Neuronal stem cell (in vitro differentiated cells): ENCODE data around the gene CCN5.

Source experiments
- DNase-seq: peaks from one replicate; pipeline ENCODE4 v3.0.0-alpha.2; 2013; ENCODE audit warnings: low spot score
- H2AFZ ChIP-seq: one replicate; pipeline ENCODE4 v1.6.1; 2013; ENCODE audit warnings: mild to moderate bottlenecking, low read length, inconsistent platforms
- H2AK5ac ChIP-seq: 2 replicates; pipeline ENCODE4 v1.6.1; 2013; ENCODE audit warnings: low read depth, mild to moderate bottlenecking, inconsistent platforms, low read length, moderate library complexity, mixed read lengths
- H2BK120ac ChIP-seq: 2 replicates; pipeline ENCODE4 v1.6.1; 2013; ENCODE audit warnings: low read depth, mild to moderate bottlenecking, inconsistent platforms, low read length, moderate library complexity, mixed read lengths
- H2BK12ac ChIP-seq: one replicate; pipeline ENCODE4 v1.6.1; 2013; ENCODE audit warnings: low read length, inconsistent platforms
- H2BK15ac ChIP-seq: 2 replicates; pipeline ENCODE4 v1.6.1; 2013; ENCODE audit warnings: mild to moderate bottlenecking, low read length, inconsistent platforms, mixed read lengths
- H2BK5ac ChIP-seq: one replicate; pipeline ENCODE4 v1.6.1; 2013; ENCODE audit warnings: inconsistent platforms, mild to moderate bottlenecking, low read length, moderate library complexity
- H3K14ac ChIP-seq: one replicate; pipeline ENCODE4 v1.6.1; 2013; ENCODE audit warnings: low read length, inconsistent platforms
- H3K18ac ChIP-seq: 2 replicates; pipeline ENCODE4 v1.6.1; 2013; ENCODE audit warnings: low read length, inconsistent platforms
- H3K23ac ChIP-seq: 2 replicates; pipeline ENCODE4 v1.6.1; 2013; ENCODE audit warnings: low read depth, mild to moderate bottlenecking, mixed read lengths, low read length, inconsistent platforms; ENCODE audit not compliant: poor library complexity
- H3K27ac ChIP-seq: replicated peaks from 3 replicates; pipeline ENCODE4 v1.5.1; 2013; ENCODE audit warnings: low read length, inconsistent platforms
- H3K27me3 ChIP-seq, 3 experiments: 2 replicates each; pipeline ENCODE4 v1.6.1; 2013; ENCODE audit warnings: low read length in 3 of 3, mild to moderate bottlenecking in 2 of 3, inconsistent platforms in 1 of 3, low read depth in 1 of 3, mixed read lengths in 1 of 3, moderate library complexity in 1 of 3; ENCODE audit not compliant: control insufficient read depth in 3 of 3, insufficient read depth in 3 of 3
- H3K36me3 ChIP-seq, 2 donors: replicated peaks in 1 of 2; 2 replicates each; pipeline ENCODE4 v1.6.1; 2013; ENCODE audit warnings: low read length in 2 of 2; ENCODE audit not compliant: control insufficient read depth in 2 of 2, insufficient read depth in 2 of 2
- H3K4ac ChIP-seq: 2 replicates; pipeline ENCODE4 v1.6.1; 2013; ENCODE audit warnings: inconsistent platforms, mild to moderate bottlenecking, low read length, moderate library complexity
- H3K4me1 ChIP-seq, 2 donors: 1 replicate in 1 of 2; 2 replicates in 1 of 2; pipeline ENCODE4 v1.6.1; 2013; ENCODE audit warnings: low read length in 2 of 2, low read depth in 1 of 2; ENCODE audit not compliant: control insufficient read depth in 2 of 2, insufficient read depth in 1 of 2
- H3K4me2 ChIP-seq: one replicate; pipeline ENCODE4 v1.6.1; 2013; ENCODE audit warnings: mild to moderate bottlenecking, low read length, inconsistent platforms; ENCODE audit not compliant: insufficient read depth, poor library complexity, severe bottlenecking
- H3K4me3 ChIP-seq, 2 donors: 2 replicates each; pipeline ENCODE4 v1.5.1; 2013; ENCODE audit warnings: low read length in 2 of 2, mild to moderate bottlenecking in 2 of 2, inconsistent platforms in 1 of 2, moderate library complexity in 1 of 2
- H3K79me1 ChIP-seq: one replicate; pipeline ENCODE4 v1.6.1; 2013; ENCODE audit warnings: low read depth, mild to moderate bottlenecking, inconsistent platforms, low read length, moderate library complexity
- H3K9ac ChIP-seq: one replicate; pipeline ENCODE4 v1.6.1; 2013; ENCODE audit warnings: mild to moderate bottlenecking, low read depth, low read length, inconsistent platforms; ENCODE audit not compliant: poor library complexity
- H3K9me3 ChIP-seq, 2 donors: replicated peaks in 1 of 2; 2 replicates each; pipeline versions ENCODE3 to v1.6.1; 2013; ENCODE audit warnings: low read length in 2 of 2, mild to moderate bottlenecking in 2 of 2, inconsistent platforms in 1 of 2, low read depth in 1 of 2, mixed read lengths in 1 of 2, moderate library complexity in 1 of 2; ENCODE audit not compliant: control insufficient read depth in 2 of 2, insufficient read depth in 1 of 2
- H4K8ac ChIP-seq: one replicate; pipeline ENCODE4 v1.6.1; 2013; ENCODE audit warnings: low read depth, mild to moderate bottlenecking, inconsistent platforms, low read length, moderate library complexity
- H4K91ac ChIP-seq: one replicate; pipeline ENCODE4 v1.6.1; 2013; ENCODE audit warnings: low read length, low read depth, mild to moderate bottlenecking, inconsistent platforms; ENCODE audit not compliant: poor library complexity
- WGBS, 2 donors: extraction: QIAGEN DNeasy Blood & Tissue Kit; methylation state at CpG; one replicate each; pipeline ENCODE4 v1.1.7; 2013; ENCODE audit warnings: missing lambda C conversion rate in 2 of 2, mixed read lengths in 1 of 2; ENCODE audit not compliant: insufficient read length in 2 of 2, insufficient replicate concordance in 1 of 2; ENCODE audit errors: extremely low coverage in 2 of 2; 5-methylcytosine and 5-hydroxymethylcytosine counted together

The CCN5 gene

GRCh38 chr20:44734938-44735337 lies 19.8 kb downstream of the CCN5 start:
- no peak overlapping the region for H3K4me3 ChIP-seq
- no peaks in the 10 kb centered on the region for H3K9me3 ChIP-seq
- no peaks in the 10 kb centered on the region for H3K36me3 ChIP-seq
- H3K27me3 ChIP-seq: peaks cover 0 to 3% (median 0%) of the 10 kb centered on the region in 3 experiments
- H3K4me1 ChIP-seq: peaks cover 1 to 2% of the 10 kb centered on the region in 2 donors
- no peak overlapping the region for H2AK5ac ChIP-seq
- no peak overlapping the region for H2BK12ac ChIP-seq
- no peak overlapping the region for H2BK5ac ChIP-seq
- H4K91ac ChIP-seq: no peak overlapping the region
- H2BK15ac ChIP-seq: no peak overlapping the region
- H3K14ac ChIP-seq: no peak overlapping the region
- no peak overlapping the region for H3K23ac ChIP-seq
- no peak overlapping the region for H2BK120ac ChIP-seq
- H3K27ac ChIP-seq: no peak overlapping the region
- no peaks in the 10 kb centered on the region for H3K79me1 ChIP-seq
- no peak overlapping the region for H3K4ac ChIP-seq
- no peak for DNase-seq
- no CpG with 5 or more reads among the region's 3 CpGs for WGBS, 2 donors
- H4K8ac ChIP-seq: no peak overlapping the region
- H3K18ac ChIP-seq: no peak overlapping the region
- H2AFZ ChIP-seq: no peak overlapping the region
- H3K9ac ChIP-seq: no peak overlapping the region
- no peak overlapping the region for H3K4me2 ChIP-seq

- no peak overlapping the region for H2AK5ac ChIP-seq
- H2BK12ac ChIP-seq: no peak overlapping the region
- H4K91ac ChIP-seq: no peak overlapping the region
- no peaks in the 10 kb centered on the region for H3K9me3 ChIP-seq
- H4K8ac ChIP-seq: no peak overlapping the region
- H3K4me3 ChIP-seq: no peak overlapping the region
- no peak overlapping the region for H2BK15ac ChIP-seq
- peaks cover 0 to 9% (median 0%) of the 10 kb centered on the region in 3 experiments for H3K27me3 ChIP-seq
- H2AFZ ChIP-seq: peak overlapping the region; percentile 87
- no peak overlapping the region for H3K18ac ChIP-seq
- no peaks in the 10 kb centered on the region for H3K36me3 ChIP-seq
- no CpG with 5 or more reads among the region's 4 CpGs for WGBS, 2 donors
- no peaks in the 10 kb centered on the region for H3K79me1 ChIP-seq
- H3K4ac ChIP-seq: no peak overlapping the region
- no peak overlapping the region for H3K9ac ChIP-seq
- no peak for DNase-seq
- H3K23ac ChIP-seq: no peak overlapping the region
- H2BK120ac ChIP-seq: no peak overlapping the region
- no peak overlapping the region for H3K27ac ChIP-seq
- no peak overlapping the region for H3K14ac ChIP-seq
- H3K4me2 ChIP-seq: no peak overlapping the region
- no peak overlapping the region for H2BK5ac ChIP-seq
- peaks cover 1 to 2% of the 10 kb centered on the region in 2 donors for H3K4me1 ChIP-seq
Measured at GRCh38 chr20:44735816-44736169, 20.6 kb downstream of the CCN5 start.

GRCh38 chr20:44736170-44737021 lies 21.2 kb downstream of the CCN5 start:
- H3K4me3 ChIP-seq: no peak overlapping the region
- no peak overlapping the region for H4K8ac ChIP-seq
- H3K18ac ChIP-seq: no peak overlapping the region
- peak overlapping the region; percentile 87 for H2AFZ ChIP-seq
- peak; percentile 61 for DNase-seq
- H3K27ac ChIP-seq: no peak overlapping the region
- no peaks in the 10 kb centered on the region for H3K36me3 ChIP-seq
- no peak overlapping the region for H4K91ac ChIP-seq
- H3K9ac ChIP-seq: no peak overlapping the region
- H3K9me3 ChIP-seq: no peaks in the 10 kb centered on the region
- no peak overlapping the region for H3K4ac ChIP-seq
- no peak overlapping the region for H2AK5ac ChIP-seq
- no CpG with 5 or more reads among the region's 6 CpGs for WGBS, 2 donors
- H3K27me3 ChIP-seq: peaks cover 0 to 15% (median 0%) of the 10 kb centered on the region in 3 experiments
- H3K14ac ChIP-seq: no peak overlapping the region
- H2BK15ac ChIP-seq: no peak overlapping the region
- H2BK5ac ChIP-seq: no peak overlapping the region
- peaks cover 1 to 2% of the 10 kb centered on the region in 2 donors for H3K4me1 ChIP-seq
- H3K79me1 ChIP-seq: no peaks in the 10 kb centered on the region
- H3K4me2 ChIP-seq: no peak overlapping the region
- H2BK12ac ChIP-seq: no peak overlapping the region
- no peak overlapping the region for H3K23ac ChIP-seq
- H2BK120ac ChIP-seq: no peak overlapping the region

GRCh38 chr20:44737116-44737515 lies 21.9 kb downstream of the CCN5 start:
- Histone ChIP-seq H2AK5ac (no peak overlapping the region), H3K79me1 (no peaks in the 10 kb centered on the region), H3K4me1 (peaks cover 1 to 2% of the 10 kb centered on the region in 2 donors), H3K18ac (no peak overlapping the region), H2BK12ac (no peak overlapping the region), H4K8ac (no peak overlapping the region), H3K9me3 (no peaks in the 10 kb centered on the region), H2BK120ac (no peak overlapping the region), H2BK5ac (no peak overlapping the region), H3K4ac (no peak overlapping the region), H2BK15ac (no peak overlapping the region), H3K27ac (no peak overlapping the region), H4K91ac (no peak overlapping the region), H3K23ac (no peak overlapping the region), H3K9ac (no peak overlapping the region), H3K4me3 (no peak overlapping the region), H3K27me3 (peaks cover 0 to 22% (median 0%) of the 10 kb centered on the region in 3 experiments), H3K4me2 (no peak overlapping the region), H3K14ac (no peak overlapping the region), H3K36me3 (no peaks in the 10 kb centered on the region), H2AFZ (peak overlapping the region; percentile 87)
- no peak for DNase-seq
- WGBS, 2 donors: no CpG with 5 or more reads among the region's 4 CpGs
